ENCODE measurements around the gene LRRC75A.
A peak's percentile ranks its signal among the peaks of the same experiment; 100 is the strongest.

LRRC75A gene

GRCh38 chr17:16479264-16479663 is 12.7 kb downstream of the LRRC75A start:
- DNase-seq (ENCODE audit: low read depth), result no peak
- TF ChIP-seq CTCF (conservative IDR thresholded peaks at IDR 0.05; ENCODE audit: low read length), result no peak
- no peak overlapping the region for H3K4me3 ChIP-seq (ENCODE audit: low read length)

DNA sequence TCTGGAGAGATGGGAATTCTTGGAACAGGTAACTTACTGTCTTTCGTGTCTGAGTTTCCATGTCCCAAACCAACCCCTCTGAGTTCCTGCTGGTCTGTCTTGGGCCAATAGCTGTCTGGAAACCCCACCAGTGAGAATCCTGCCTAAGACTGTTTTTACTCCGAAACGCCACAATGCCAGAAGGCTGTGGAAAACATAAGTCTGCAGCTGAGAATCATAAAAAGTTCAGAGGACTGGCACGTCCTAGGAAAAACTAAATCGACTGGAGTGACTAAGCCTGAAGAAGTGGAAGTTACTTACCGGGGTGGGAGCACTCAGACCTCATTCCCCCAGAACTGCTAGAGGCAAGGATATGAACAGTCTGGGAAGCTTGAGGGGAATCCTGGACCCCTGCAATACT is 13.3 kb downstream of the LRRC75A start:
- peak; percentile 40 for DNase-seq (ENCODE audit: low read depth)
- H3K4me3 ChIP-seq (ENCODE audit: low read length), result no peak overlapping the region
- no peak for TF ChIP-seq CTCF (conservative IDR thresholded peaks at IDR 0.05; ENCODE audit: low read length)

DNA sequence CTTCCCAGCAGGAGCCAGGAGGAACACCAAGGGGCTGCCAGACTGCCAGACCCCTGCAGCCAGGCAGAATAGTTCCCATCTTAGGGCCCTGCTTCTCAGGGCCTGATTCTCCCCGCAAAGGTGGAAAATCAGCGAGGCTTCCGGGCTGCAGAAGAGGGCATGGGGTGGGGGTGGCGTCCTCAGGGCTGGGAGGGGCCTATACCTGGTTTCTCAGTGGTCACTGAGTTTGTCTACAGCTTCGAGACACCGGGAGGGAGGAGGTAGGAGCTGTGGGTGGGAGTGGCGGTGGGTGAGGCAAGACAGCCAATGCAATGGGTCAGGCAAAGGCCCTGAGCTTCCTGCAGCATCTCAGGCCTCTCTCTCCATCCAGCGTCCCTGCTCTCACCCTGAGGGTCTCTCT is 14.3 kb downstream of the LRRC75A start:
- no peak for TF ChIP-seq CTCF (conservative IDR thresholded peaks at IDR 0.05; ENCODE audit: low read length)
- H3K4me3 ChIP-seq (ENCODE audit: low read length), result no peak overlapping the region
- no peak for DNase-seq (ENCODE audit: low read depth)

- H3K4me3 ChIP-seq (ENCODE audit: low read length), result no peak overlapping the region
- DNase-seq (ENCODE audit: low read depth), result peak; percentile 85
- TF ChIP-seq CTCF (conservative IDR thresholded peaks at IDR 0.05; ENCODE audit: low read length), result no peak
These were observed 14.7 kb downstream of the LRRC75A start for GRCh38 chr17:16477255-16477654.

GRCh38 chr17:16475179-16475704 is 16.8 kb downstream of the LRRC75A start:
- no peak for TF ChIP-seq CTCF (conservative IDR thresholded peaks at IDR 0.05; ENCODE audit: low read length)
- no peak for DNase-seq (ENCODE audit: low read depth)
- H3K4me3 ChIP-seq (ENCODE audit: low read length), result no peak overlapping the region

DNA sequence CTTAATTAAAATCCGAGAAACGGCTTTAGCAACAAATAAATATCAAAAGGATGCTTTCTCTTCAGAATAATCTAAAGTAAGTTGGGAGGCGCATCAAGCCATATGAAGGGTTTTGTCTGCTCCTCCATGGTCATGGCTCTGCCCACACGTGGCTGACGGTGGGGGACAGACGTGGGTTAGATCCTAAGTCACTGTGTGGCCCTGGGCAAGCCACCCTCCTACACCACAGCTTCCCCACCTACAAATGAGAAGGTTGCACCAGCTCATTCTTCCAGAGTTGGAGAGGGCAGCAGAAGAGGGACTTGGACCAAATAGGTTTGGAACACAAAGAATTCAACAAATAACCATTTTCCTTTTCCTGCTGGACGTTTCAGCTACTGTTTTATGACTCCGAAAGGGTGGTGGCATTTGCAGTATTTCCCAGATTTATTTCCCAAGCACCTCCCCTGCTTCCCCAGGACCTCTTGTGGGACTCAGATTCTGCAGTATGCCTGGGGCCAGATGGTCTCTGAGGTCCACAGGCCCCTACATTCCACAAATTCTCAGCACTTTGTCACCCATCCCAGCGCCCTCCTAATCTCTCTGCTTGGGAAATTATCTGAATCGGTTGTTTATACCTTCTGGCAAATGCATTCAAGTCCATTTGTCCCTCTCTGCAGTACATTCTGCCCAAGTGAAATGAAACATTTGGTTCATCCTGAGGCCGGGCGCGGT is 17.8 kb downstream of the LRRC75A start:
- peak; percentile 39 for DNase-seq (ENCODE audit: low read depth)
- H3K4me3 ChIP-seq (ENCODE audit: low read length), result no peak overlapping the region
- no peak for TF ChIP-seq CTCF (conservative IDR thresholded peaks at IDR 0.05; ENCODE audit: low read length)

All from AG10803 (cell line).